Endothelial cell of umbilical vein (primary cell): Measurements from ENCODE around the gene NADSYN1.

ENCODE experiments used
- FOS ChIP-seq: IDR thresholded peaks from 2 replicates; pipeline ENCODE4 v1.6.1; 2011; ENCODE audit warnings: mild to moderate bottlenecking, low read length, moderate library complexity, borderline replicate concordance; ENCODE audit not compliant: insufficient read depth
- MYC ChIP-seq: IDR thresholded peaks from one replicate; pipeline ENCODE4 v1.6.1; 2011; ENCODE audit warnings: mild to moderate bottlenecking, low read depth, low read length
- POLR2A ChIP-seq: IDR thresholded peaks from 2 replicates; pipeline ENCODE4 v1.6.1; 2012; ENCODE audit warnings: low read depth, mild to moderate bottlenecking, control low read depth, low read length
- TF ChIP-seq, protein P1 (sequence below), 2 donors: IDR thresholded peaks; 1 replicate in 1 of 2; 2 replicates in 1 of 2; pipeline ENCODE4 v1.5.1; 2011; ENCODE audit warnings: low read length in 2 of 2, mild to moderate bottlenecking in 2 of 2, moderate library complexity in 2 of 2, control low read depth in 1 of 2, inconsistent platforms in 1 of 2, low read depth in 1 of 2; ENCODE audit not compliant: insufficient read depth in 1 of 2; ENCODE audit errors: extremely low read depth in 1 of 2

GRCh38 chr11:71505001-71505400, 52.0 kb downstream of the NADSYN1 start:
- TF ChIP-seq, protein P1, sequence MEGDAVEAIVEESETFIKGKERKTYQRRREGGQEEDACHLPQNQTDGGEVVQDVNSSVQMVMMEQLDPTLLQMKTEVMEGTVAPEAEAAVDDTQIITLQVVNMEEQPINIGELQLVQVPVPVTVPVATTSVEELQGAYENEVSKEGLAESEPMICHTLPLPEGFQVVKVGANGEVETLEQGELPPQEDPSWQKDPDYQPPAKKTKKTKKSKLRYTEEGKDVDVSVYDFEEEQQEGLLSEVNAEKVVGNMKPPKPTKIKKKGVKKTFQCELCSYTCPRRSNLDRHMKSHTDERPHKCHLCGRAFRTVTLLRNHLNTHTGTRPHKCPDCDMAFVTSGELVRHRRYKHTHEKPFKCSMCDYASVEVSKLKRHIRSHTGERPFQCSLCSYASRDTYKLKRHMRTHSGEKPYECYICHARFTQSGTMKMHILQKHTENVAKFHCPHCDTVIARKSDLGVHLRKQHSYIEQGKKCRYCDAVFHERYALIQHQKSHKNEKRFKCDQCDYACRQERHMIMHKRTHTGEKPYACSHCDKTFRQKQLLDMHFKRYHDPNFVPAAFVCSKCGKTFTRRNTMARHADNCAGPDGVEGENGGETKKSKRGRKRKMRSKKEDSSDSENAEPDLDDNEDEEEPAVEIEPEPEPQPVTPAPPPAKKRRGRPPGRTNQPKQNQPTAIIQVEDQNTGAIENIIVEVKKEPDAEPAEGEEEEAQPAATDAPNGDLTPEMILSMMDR (IDR thresholded peaks at IDR 0.05; ENCODE audit: extremely low read depth in 1 of 2, insufficient read depth in 1 of 2, low read depth in 1 of 2, low read length in 2 of 2): no peak
- TF ChIP-seq POLR2A (no peak), MYC (no peak), FOS (no peak)
